ELF-1 (cell line): ENCODE results near the gene DLG2.

Source experiments
- DNase-seq: peaks from one replicate; pipeline ENCODE4 v3.0.0-alpha.2; 2016; ENCODE audit warnings: low read depth, low spot score

Gene DLG2

DNA sequence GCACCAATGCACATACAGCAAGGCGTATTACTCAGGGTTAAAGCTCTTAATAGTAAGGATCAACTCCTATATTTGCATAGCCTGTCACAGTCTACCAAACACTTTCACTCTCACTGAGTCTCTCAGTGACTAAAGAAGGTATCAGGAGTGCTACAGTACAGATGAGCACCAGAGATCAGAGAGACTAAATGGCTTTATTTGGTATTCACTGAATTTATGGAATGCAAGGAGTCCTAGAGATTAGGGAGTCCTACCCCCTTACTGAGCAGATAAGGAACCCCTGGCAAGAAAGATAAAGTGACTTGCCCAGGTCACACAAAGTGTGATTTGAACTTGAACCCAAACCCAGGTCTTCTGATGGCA, 1944.6 kb downstream of the DLG2 start:
- DNase-seq, result no peak

DNA sequence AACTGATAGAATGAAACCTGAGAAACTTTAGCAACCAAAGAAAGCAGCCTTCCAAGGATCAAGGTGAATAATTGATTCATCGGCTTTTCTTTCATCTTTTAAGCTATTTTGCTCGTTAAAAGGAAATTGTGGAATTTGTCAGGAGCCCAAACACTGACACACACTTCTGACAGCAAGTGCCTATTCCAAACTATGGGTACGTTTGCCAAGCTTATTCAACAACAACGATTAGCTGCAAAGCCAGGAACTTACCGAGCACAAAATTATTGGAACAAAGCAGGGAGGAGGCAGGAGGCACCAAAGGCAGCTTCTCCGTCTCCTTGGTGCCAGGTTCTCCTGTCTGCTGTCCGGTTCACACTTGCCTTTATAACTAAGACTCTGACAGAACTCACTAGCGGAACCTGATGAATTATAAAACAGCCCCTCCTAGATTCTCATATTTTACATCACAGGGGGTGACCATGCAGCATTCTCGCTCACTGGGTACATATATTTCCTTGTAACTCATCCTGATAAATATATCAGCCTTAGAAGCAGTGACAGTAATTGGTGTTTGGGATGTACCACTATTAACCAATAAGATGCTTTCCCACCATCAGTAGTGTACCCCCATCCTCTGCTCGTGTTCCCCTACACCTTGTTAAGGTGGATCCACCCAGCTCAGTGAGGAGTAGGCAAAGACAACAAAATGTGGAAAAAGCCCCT, 1945.1 kb downstream of the DLG2 start:
- DNase-seq, result no peak

DNA sequence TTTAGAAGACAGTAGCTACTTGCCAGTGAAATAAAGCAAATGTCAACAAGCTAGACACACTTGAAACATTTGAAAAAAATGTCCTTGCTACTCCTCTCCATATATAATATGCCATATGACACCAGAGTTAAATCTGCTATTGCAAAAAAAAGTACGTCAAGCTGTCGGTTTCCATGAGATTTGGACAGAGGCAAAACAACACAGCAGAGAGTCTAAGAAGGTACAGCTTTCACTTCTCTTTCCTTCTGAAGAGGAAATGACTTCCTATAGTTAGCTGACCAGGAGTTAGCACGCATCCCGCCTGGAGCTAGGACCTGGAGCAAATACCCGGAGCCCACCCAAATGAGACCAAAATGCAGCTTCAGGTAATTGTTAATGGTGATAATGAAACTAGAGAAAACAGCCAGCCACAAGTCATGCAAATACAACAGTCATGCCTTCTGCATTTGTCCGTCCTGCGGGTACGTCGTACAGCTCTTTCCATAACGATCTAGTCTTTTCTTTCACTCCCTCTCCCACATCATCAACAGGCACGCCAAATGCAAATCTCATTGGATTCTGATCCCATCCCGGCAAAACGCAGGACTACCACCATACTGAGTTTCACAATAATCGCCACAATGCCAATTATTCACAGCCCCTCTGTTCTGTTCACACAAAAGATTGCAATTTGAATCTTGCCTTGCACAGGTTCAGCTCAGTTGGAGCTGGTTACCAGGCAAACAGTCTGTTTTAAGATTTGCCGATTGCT, 1945.9 kb downstream of the DLG2 start:
- no peak for DNase-seq

DNA sequence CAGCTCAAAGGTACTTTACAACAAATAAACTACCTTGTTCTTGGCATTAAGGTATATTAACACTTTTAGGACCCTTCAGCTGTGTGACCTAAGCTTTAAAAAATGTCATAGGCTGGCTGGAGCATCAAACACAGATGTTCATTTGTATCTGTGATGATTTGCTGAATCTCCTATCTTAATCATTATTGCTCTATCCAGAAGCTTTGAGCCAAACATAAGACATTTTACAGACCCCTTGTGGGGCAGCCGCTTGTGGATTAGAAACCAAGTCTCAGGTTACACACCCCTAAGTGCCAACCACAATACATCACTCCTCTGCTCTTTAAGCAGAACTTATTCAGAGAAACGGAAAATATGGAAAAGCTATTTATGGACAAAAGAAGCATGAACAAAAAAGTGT, 1946.8 kb downstream of the DLG2 start:
- DNase-seq, result no peak

DNA sequence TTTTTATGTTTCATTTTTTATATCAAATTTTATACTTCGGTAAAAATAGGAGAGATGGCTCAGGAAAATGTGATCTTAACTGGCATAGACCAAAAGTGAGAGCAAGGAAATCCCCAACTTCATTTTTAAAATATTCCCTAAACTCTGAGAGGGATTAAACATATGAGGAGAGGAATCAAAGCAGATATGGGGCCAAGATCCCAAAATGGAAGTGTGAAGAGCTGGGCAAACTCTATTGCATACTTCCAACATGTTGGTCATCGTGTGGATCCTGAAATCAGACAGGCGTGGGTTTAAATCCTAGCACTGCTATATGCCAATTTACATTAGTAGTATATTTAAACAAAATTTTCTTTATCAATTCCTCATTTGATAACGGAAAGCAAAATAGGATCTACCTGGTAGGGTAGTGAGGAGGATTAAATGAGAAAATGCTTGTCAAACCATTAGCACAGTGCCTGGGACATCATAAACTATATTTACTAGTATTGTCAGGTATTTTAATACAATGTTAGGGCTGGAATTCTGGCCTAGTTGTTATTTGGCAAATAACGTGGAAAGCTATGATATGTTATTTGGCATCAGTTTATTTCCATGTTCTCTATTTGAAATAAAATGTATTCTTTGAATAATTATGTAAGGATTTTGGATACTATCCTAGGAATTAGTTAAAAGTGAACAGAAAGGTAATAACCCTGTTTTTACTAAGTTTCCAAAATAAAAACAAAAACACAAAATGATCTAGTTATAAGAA, 1948.1 kb downstream of the DLG2 start:
- DNase-seq, result no peak

DNA sequence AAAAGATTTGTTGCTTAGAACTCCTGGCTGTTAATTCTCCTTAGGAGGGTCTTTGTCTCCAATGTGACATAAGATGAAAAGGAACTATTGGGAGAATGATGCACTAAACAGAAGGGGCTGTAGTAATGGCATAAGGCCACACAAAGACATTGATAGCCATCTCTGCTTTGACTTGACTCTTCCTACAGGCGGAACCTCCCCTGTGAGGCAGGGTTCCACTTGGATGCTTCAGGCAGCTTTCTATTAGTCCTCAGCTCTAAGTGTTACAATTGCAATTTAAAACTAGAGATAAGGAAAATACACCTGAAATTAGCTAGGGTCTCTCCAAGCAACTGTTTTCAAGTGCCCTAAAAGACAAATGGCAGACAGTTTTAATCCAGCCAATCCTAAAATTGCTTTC, 1949.4 kb downstream of the DLG2 start:
- DNase-seq, result no peak

DNA sequence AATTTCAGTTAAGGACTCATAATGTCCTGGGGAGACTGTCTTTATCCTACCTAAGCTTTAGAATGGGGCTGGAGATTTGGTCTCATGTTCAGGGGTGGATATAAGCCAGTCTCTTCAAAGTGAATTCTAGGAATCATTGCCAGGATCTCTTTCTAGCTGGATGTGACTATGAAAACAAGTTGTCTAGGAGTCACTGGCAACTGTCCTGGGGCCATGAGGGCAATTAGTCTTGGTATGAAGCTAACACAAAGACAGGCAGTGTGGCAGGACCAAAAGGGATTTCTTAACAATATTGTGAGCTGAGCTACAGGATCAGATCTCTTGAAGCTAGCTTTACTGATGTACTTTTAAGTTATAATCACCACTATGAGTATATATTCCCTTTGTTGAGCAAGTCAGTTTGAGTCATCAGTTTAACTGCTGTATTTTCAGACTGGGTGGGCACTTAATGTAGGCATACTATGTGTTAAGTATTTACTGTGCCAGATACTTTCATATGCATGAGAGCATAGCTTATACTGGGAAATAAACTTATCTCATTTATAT, 1951.0 kb downstream of the DLG2 start:
- DNase-seq, result no peak

DNA sequence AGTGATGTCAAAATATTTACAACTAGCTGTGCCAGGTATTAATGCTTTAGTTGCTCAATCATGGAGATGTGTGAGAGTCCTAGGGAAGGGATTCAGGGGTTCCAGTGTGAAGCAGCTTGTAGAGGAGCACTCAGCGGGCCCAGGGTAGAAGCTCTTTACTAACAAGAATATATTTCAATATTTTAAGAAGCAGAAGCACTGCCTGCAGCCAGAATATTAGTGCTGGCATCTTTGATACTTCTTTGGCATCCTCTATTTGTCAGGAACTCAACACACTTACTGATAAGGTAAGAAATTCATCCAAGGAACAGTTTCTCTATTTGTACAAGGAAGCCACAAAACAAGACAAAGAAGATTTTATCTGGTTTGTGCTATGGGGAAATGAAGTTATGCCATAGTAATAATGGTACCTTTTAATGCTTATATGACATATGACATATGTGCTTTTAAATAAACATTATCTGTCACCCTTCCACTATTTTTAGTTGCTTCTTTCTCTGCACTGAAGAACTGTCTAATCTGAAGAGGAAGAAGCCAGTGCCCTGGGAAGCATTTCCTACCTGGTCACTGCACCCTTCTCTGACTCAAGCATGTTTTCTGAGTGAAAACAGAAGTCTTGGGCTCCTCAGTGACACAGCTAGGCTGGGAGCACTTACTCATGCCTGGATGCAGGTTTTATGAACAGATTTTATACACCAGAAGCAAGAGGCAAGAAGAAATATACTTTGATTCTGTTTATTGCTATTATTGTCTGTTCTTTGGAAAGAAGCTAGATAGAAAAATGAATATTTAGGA, 1952.8 kb downstream of the DLG2 start:
- DNase-seq, result no peak

DNA sequence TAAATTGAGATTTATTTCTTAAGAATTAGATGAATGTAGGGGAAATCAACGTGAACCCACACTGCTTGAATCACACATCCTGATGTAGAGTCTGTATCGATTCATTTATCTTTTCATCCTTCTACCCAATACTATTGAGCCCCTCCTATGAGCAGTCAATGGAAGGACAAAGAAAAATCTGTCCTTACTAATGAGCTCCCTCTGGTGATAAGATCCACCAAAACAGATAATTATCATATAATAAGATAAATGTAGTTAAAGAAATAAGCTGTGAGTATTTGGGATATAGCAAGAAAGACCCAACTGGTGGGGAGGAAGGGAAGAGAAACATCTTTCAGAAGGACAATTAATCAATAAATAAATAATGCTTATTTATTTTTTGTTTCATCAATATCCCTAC, 1955.9 kb downstream of the DLG2 start:
- no peak for DNase-seq

DNA sequence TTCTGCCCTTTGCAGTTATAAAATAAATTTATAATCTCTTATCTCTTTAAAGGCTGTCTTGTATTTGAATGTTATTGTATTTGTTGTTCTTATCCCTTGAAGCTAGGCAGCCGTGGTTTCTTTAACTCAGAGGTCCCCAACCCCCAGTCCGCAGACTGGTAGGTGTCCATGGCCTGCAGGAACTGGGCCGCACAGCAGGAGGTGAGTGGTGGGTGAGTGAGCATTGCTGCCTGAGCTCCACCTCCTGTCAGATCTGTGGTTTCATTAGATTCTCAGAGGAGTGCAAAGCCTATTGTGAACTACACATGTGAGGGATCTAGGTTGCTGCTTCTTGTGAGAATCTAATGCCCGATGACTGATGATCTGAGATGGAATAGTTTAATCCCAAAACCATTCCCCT, 1961.0 kb downstream of the DLG2 start:
- peak; percentile 18 for DNase-seq

DNA sequence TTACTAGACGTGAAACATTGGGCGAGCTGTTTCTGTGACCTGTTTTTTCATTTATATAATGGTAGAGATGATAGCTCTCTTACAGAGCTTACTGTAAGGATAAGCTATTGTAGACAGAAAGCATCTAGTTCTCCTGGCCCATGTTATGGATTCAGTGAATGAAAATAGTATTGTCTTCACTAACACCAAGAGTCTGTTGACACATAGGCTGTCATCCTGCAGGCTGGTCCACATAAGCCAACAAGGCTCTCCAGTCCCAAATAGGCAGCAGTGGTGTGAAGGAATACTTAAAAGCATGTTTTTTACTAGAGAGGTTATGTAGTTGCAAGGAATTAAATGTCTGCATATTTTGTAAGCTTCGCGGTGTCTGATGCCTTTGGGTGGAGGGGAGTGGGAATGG, 1963.2 kb downstream of the DLG2 start:
- no peak for DNase-seq

DNA sequence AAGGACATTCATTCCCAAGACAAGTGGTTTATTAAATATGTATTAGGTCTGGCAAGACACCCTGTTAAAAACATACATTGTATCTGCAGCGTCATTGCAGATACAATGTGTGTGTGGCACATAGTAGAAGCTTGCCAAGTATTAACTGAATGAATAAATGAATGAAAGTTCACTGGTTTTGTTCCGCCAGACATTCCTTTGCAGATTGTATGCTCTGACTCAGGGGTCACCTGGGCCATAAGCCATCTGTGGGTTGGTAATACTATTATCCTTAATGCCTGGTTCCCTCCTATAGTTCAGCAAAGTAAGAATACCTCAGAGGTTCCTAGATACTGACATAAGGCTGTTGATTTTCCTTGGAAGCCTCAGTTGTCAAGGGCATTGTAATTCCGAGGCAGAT, 1963.7 kb downstream of the DLG2 start:
- no peak for DNase-seq

DNA sequence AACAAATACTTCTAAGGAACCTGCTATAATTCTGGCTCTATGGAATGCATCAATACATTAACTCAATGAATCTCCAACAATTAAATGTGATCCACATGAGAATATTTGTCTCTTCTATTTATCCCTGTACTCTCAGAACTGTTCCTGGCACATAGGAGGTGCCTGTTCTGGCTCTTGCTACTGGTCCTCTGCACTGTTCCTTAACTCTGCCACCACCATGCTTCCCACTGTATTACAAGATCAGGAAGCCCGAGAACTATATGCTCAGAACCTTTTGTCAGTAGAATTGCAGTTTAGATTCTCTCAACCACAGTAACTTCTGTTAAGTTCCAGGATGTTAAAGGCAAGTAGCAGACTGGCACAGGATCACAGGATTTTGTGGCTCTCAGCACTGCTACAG, 1964.7 kb downstream of the DLG2 start:
- no peak for DNase-seq

DNA sequence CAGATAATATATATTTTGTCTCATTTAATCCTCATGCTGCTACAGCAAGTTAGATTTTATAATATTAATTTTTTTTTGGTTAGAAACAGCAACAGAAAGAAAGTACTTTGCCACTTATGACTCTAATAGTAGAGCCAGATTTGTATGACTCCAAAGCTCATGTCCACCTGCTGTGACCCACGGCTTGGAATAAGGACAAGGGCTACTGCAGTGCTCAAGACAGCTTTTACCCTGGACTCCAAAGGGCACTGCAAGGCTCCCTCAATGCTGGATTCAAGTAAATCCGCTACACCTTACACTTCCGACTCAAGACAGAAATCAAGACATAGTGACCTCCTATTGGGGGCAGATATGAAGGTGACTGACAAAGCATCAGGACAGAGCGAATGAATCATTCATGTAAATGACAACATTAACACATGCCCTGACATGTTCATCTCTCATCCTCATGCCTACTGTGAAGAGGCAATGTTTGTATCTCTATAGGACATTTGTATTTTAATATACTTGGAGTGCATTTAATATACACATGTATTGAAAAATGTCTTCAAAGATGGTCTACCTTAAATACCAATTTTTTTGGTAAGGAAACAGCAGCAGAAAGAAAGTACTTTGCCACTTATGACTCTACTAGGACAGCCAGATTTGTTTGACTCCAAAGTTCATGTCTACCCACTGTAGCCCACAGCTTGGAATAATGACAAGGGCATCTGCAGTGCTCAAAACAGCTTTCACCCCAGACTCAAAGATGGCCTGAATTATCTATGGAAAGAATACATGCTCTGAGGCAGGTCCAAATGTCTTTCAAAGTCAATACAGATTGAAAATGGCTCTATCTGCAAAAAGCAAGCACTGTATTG, 1965.4 kb downstream of the DLG2 start:
- no peak for DNase-seq

DNA sequence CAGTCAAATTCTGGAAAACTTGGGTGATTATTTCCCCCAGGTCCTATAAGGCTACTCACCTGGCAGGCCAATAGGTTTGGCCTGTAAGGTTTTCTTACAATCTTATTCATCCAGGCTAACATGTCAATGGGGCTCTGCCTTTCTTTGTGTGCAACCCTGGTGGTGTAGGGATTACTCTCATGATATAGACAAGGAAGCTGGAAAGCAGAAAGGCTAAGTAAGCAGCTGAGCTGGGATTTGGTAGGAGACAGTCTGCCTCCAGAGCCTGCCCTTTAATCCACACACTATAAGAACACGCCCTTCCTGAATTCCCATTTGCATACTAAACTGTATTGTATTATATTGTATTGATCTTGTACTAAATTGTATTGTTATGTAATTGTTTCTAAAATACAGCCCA, 1967.7 kb downstream of the DLG2 start:
- no peak for DNase-seq

DNA sequence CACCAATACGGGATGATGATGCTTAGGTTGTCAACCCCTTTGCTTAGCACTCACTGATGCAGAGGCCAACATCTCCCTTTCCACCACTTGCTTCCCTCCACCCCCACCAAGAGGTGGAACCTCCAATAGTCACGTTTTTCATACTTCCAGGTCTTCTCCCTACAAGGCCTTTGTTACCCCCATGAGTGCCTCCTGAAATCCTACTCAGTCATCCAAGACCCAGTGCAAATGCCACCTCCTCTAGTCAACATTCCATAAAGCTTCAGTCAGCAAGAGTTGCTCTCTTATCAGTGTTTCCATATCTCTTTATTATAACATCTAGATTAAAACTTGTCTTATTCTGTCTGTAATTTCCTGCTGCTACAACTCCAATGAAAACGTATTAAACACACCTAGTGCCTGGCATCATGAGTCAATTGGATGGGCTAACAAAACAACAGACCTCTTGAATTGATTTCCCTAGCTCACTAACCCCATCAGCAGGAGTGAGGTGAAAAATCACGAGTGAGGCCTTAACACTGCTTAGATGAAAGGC, 1970.3 kb downstream of the DLG2 start:
- no peak for DNase-seq

DNA sequence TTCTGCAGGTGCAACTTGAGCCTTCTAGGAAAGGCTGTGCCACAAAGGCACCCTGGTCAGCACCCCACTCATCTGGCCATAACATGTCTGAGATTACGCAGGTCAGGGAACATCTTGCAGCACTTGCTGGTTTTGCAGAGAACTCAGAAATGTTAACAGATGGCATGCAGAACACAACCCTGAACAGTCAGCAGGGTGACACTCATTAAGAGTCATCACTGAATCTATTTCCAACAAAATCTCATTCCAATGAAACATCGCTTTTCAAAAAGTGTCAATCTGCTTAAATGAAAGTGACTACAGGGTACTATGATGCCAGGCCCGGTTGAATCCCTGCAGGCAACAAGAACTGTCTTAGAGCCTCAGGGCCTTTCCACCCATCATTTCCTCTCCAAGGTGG, 1971.2 kb downstream of the DLG2 start:
- no peak for DNase-seq

DNA sequence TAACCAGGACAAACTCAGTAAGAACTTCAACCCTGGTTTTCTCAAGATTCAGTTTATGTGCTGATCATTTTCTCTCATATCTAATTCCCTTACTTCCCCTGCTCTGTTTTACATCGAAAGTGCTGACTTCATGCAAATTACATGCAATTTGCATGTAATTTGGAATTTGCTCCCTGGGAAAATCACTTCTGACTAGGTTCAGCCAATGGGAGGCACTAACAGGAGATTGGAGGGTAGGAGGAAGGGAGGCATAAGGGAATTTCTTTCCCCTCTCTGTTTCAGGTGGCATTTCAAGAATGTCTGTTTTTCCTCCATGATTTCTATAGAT, 1977.7 kb downstream of the DLG2 start:
- no peak for DNase-seq

DNA sequence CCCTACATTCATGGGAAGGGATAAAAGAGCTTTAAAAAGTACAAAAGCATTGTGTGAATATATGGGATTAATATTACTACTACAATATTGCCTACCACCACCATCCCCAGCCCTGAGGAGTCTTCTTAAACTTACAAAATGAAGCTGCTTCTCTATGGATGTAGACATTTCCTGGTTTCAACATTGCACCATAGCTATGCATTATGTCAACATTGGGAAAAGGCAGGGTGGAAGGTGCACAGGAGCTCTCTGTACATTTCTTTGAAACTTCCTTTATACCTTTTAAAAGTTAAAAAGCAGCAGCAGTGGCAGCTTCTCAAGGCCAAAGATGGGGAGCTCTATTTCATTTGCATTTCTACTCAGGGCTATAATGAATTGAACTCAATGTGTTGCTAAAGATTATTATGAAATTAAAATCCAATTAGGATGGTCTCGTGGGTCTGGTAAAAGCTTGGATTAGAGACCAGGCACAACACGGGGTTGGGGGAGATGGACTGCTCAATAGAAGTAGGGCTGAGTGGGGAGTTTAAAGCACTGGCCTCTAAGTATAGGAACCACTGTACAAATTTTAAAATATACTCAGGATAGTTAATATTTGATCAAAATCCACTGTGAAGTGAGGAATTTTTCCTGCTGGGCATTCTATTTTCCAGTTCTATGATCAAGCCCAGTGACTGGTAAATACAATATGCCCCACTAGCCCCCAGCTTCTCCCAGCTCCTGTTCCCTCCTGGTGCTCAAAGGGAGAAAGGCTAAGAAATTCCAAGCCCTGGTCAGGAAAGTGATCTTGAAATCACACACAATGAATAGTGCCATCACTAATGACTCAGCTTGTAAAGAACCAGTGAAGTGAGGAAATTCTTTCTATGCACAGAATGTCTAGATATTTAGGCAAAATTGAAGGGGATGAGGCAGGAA, 1978.3 kb downstream of the DLG2 start:
- DNase-seq, result no peak

DNA sequence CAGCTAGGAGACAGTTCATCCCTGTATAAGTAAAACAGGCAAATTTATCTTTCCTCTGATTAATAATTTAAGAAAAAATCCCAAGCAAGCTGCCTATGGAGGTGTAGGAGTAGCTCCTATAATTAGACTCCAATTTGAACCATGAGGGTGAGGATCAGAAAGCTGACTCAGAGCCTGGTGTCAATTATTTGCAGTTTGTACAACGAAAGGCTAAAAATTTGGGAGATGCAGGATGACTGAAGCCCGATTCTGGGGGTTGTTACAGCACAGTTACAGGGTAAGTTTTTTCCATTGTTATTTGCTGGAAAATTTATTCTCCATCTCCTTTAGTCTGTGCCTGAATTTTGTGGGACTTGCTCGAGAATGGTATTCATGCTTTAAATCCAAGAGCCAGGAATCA, 1981.6 kb downstream of the DLG2 start:
- no peak for DNase-seq
